ENCODE results near the gene PAAF1. TPM values are rescaled to one million over a fixed set of nuclear protein-coding genes. Genes with fewer than 3 reads are reported as not detected.

PAAF1 gene, protein sequence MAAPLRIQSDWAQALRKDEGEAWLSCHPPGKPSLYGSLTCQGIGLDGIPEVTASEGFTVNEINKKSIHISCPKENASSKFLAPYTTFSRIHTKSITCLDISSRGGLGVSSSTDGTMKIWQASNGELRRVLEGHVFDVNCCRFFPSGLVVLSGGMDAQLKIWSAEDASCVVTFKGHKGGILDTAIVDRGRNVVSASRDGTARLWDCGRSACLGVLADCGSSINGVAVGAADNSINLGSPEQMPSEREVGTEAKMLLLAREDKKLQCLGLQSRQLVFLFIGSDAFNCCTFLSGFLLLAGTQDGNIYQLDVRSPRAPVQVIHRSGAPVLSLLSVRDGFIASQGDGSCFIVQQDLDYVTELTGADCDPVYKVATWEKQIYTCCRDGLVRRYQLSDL
- 13.2 and 16.2 TPM in 2 replicates for total RNA-seq (2014; rRNA removed; shearing (Covaris generic); ENCODE audit: low replicate concordance)

DNA sequence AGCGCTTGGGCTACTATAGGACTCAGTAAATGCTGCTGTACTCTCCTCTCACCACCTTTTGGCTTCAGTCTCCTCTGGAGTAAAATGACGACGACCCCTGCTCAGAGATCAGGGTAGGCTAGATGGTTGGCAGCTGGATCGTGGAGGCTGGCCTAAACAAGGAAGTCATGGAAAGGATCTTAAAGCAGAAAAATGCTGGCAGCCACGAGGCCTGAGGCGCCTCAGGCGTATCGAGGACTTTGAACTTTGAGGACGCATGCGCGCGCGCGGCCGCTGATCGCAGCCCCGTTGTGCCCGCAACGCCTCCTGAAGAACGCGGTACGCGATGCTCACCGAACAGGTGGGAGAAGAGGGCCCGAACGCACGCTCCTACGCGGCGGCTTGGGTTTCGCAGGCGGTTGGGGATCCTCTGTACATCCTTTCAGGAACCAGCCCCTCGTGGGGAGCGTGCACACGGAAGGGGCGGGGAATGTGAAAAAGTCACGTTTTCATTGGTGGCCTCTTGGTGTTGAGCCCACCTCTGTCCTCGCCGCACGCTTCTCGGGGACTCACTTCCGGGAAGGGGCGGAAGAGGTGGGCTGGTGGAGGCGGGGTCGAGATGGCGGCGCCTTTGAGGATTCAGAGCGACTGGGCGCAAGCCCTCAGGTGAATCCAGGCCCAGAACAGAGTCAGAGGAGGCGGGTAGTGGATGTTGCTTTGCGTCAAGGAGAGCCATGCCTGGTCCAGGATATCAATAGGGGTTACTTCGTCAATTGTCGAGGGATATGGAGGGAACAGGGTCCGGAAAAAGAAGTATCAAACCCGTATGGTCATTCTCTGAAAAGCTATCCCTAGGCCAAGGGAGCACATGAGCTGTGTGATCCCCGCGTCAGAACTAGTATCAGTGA lies at the start of gene PAAF1, which contains the start of gene COA4:
Gene PAAF1, plus strand, starts transcription at position 576 of the 887 bp plus-strand sequence. Its CDS starts 23 bp downstream, at position 599.
Gene COA4, minus strand, starts transcription at position 423 of the 887 bp plus-strand sequence. CDS start 3,468 bp downstream, outside the sequence.
- peak; percentile 96 for DNase-seq (ENCODE audit: low read depth)
- in situ Hi-C loops (cut with HindIII; ENCODE audit: low pct_unique_long_range_greater_than_20kb, low sequenced_read_pairs), result no loop called here

DNA sequence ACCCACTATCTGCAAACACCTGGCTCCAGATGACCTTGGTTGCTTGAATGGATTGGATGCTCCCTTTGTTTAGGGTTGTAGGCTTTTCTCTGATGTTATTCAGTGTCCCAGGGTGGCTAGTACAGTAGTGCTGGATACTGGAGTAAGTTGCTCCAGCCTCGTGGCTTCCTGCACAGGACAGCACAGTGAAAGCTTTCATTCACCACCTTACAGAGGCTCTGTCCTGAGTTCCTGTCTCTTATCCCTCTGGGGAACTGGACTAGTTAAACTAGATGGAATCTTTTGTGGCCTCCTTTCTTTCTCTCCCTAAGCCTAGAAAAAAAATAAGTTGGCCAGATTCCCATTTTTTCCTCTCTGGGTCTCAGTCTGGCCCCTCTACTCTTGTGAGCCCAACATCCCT lies 46.5 kb upstream of the PAAF1 start:
- DNase-seq (ENCODE audit: low read depth), result no peak
- in situ Hi-C loops (cut with HindIII; ENCODE audit: low pct_unique_long_range_greater_than_20kb, low sequenced_read_pairs), result no loop called here

DNA sequence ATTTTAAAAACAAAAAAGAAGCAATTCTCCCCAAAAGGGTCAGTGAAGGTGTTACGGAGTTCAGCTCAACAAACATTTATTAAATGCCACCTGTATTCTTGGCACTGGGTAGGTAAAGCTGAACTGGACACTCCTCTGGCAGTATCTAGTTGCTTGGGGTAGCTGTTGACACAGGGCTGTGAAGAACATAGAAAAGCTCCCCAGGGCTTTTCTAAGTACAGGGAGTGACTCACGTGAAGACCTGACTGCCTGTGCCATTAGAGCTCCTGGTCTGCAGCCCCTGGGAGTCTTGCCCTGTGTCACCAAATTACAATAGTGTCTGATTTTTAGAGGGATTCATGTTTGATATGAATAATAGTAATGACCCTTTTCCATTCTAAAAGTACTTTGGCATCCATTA lies 43.7 kb upstream of the PAAF1 start:
- in situ Hi-C loops (cut with HindIII; ENCODE audit: low pct_unique_long_range_greater_than_20kb, low sequenced_read_pairs), result no loop called here
- DNase-seq (ENCODE audit: low read depth), result no peak

DNA sequence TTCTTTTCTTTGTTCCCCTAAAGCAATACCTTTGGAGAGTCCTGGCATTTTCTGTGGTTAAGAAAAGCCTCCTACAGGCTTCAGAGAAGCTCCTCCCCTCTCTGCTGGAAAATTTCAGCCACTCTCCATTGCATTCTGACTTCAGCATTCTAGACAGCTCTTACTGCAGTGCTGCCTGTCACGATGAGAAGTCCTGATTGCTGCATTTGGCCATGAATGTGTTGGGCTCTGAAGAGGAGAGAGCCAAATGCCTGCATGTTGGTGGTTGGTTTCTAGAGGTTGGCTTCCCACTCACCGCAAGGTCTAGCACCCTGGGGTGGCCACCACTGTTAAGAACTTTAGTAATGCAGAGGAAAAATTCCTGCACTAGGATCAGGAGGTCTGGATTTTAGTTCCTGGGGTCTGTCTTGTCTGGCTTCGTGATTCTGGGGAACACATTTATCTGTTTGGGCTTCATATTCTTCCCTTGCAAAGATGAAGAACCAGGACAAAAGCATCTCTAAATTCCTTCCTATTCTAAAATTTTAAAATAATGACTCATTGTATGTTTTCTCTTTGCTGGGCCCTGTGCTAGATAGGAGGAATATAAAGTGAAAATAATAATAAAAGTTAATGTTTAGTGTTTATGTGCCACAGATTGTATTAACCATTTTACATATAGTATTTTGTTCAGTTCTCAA lies 38.2 kb upstream of the PAAF1 start:
- DNase-seq (ENCODE audit: low read depth), result peak; percentile 12
- in situ Hi-C loops (cut with HindIII; ENCODE audit: low pct_unique_long_range_greater_than_20kb, low sequenced_read_pairs), result no loop called here

GRCh38 chr11:73839123-73839457 lies 37.7 kb upstream of the PAAF1 start:
- DNase-seq (ENCODE audit: low read depth), result no peak
- in situ Hi-C loops (cut with HindIII; ENCODE audit: low pct_unique_long_range_greater_than_20kb, low sequenced_read_pairs), result no loop called here

DNA sequence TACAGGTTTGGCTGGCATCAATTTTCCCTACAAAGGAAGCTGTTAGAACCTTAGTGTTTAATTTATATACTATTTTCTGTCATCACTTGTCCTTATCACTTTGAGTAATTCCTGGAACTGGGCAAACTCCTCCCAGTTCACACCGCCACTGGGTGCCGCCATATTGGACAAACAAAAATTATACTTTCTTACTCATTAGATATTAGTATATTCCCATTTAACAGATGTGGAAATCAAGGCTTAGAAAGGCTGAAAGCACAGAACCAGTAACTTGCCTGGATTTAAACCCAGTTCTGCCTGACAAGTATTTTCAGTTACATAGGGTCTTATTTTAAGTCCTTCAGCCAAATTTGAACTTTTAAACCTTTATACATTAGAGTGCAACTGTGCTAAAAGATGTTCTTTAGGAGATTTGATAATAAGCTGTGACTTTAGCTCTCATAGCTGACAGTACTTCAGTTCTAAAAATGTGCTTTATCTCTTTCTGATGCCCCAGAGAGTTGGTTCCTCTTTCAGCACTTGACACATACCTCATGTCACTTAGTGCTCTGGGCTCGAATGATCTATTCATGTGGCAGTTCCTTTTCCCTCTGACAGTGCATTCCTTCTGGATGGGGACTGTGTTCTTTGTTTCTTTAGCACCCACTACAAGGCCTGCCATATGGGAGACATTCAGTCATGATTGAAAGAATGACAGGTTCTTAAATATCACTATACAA lies 25.6 kb upstream of the PAAF1 start:
- in situ Hi-C loops (cut with HindIII; ENCODE audit: low pct_unique_long_range_greater_than_20kb, low sequenced_read_pairs), result no loop called here
- DNase-seq (ENCODE audit: low read depth), result no peak

DNA sequence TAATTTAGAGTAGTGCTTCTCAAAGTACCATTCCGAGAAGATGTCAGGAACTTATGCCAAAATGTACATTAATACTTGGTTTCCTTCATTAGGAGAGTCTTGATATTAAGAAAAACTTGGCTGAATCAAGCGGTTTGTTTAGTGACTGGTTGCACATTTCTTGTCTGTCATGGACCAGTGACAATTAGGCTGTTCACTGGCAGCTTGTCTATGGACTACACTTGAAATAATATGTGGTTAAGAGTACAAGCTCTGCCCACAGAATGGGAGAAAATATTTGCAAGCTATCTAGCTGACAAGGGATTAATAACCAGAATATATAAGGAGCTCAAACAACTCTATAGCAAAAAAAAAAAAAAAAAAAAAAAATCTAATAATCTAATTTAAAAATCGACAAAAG lies 24.8 kb upstream of the PAAF1 start:
- no peak for DNase-seq (ENCODE audit: low read depth)
- in situ Hi-C loops (cut with HindIII; ENCODE audit: low pct_unique_long_range_greater_than_20kb, low sequenced_read_pairs), result no loop called here

- in situ Hi-C loops (cut with HindIII; ENCODE audit: low pct_unique_long_range_greater_than_20kb, low sequenced_read_pairs), result no loop called here
- no peak for DNase-seq (ENCODE audit: low read depth)
Observed at GRCh38 chr11:73854680-73855079, 22.1 kb upstream of the PAAF1 start.

DNA sequence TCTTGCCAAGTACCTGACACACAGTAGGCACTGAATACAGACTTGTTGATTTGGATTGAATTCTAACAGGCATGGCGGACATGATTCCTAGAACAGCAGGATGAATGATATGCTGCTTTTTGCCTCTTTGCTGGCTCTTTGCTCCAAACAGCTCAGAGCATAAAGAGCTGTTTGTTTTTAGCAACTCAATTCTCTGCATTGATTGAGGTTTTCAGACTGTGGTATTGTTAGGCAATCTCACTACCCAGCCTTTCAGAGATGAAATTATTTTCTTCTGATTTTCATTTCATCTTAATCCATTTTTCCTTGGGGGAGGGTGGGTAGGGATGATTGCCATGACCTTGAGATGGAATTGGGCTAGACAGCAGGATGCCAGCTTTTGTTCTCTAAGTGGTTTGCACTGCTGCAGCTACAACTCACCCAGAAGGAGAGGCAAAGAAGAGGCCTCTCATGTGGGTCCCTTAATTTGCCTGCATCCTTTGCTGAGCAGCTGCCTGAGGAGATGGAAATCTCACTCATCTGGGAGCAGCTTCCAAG lies 20.7 kb upstream of the PAAF1 start:
- in situ Hi-C loops (cut with HindIII; ENCODE audit: low pct_unique_long_range_greater_than_20kb, low sequenced_read_pairs), result no loop called here
- DNase-seq (ENCODE audit: low read depth), result no peak

GRCh38 chr11:73859671-73860070 lies 17.1 kb upstream of the PAAF1 start:
- in situ Hi-C loops (cut with HindIII; ENCODE audit: low pct_unique_long_range_greater_than_20kb, low sequenced_read_pairs), result no loop called here
- no peak for DNase-seq (ENCODE audit: low read depth)

DNA sequence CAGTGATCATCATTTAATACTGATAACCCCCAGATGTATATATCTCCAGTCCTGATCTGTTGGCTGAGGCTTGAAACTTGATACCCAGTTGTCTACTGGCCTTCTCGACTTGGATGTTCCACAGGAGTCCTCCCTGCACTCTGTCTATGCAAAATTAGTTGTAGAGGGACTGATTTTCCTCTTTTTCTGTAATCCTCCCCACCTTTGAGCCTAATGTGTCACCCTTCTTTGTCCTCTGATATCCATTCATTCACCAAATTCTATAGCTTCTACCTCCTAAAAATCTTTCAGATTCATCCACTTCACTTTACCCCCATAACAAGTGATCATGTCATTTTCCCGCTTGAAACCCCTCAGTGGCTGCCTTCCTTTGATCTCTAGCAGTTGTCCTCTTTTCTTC lies 16.6 kb upstream of the PAAF1 start:
- in situ Hi-C loops (cut with HindIII; ENCODE audit: low pct_unique_long_range_greater_than_20kb, low sequenced_read_pairs), result no loop called here
- DNase-seq (ENCODE audit: low read depth), result no peak

DNA sequence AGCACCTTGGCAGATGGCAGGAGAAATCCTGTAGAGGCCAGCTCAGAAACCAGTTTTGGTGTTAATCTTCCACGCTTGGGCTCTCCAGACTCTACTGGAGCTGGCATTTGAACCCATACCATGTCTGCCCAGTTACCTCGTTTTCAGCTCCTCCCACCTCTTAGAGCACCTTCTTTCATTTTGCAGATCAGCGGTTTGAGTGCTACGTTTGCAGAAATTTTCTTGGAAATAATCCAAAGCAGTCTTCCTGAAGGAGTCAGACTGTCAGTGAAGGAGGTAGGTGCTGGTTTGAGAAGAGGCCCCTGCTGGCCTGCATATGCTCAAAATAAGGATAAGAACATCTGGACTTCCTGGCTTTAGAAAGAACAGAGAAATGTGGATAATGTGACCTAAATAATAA lies 13.8 kb upstream of the PAAF1 start:
- in situ Hi-C loops (cut with HindIII; ENCODE audit: low pct_unique_long_range_greater_than_20kb, low sequenced_read_pairs), result no loop called here
- no peak for DNase-seq (ENCODE audit: low read depth)

DNA sequence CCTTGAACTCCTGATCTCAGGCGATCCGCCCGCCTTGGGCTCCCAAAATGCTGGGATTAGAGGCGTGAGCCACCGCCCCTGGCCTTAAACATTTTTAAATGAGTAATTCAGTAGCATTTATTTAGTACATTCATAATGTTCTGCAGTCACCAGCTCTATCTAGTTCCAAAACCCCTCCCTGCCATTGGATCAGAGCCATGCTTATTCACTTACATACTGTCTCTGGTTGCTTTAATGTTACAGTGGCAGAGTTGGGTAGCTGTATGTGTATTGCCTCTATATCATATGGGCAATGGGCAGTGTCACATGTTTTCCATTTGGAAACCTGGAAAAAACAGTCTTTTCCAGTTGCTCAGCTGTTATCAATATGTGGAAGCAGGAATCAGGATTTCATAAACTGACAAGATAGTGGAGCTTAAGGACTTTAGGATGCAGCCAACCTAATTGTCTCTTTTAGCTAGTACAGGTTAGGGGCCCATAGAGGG lies 10.7 kb upstream of the PAAF1 start:
- no peak for DNase-seq (ENCODE audit: low read depth)
- in situ Hi-C loops (cut with HindIII; ENCODE audit: low pct_unique_long_range_greater_than_20kb, low sequenced_read_pairs), result no loop called here

GRCh38 chr11:73866586-73866996 lies 10.2 kb upstream of the PAAF1 start:
- in situ Hi-C loops (cut with HindIII; ENCODE audit: low pct_unique_long_range_greater_than_20kb, low sequenced_read_pairs), result no loop called here
- DNase-seq (ENCODE audit: low read depth), result peak; percentile 77

DNA sequence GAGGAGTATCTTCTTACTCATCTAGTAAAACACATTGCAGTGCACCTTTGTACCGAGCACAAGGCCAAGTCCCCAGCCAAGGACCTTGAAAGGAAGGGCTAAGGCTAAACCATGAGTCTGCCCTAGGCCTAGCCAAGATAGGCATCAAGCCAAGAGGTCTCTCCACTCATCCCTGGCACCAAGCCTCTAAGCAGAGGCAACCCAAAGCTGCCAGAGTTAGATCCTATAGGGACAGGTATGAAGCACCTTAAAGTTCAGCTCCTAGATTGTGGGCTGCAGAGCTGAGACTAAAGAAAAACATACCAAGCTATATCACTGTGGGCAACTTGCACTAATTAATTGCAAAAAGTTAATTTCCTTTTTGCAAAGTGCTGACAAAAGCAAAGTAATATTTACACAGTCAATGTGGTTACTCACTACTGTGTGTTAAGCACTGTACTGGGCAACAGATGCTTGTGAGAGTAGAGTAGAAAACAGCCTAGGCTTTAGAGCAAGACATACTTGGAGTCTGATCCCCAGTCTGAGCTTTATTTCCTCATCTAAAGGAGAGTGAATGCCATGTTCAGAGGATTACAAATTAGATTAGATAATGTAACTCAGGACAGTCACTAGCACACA lies 7.4 kb upstream of the PAAF1 start:
- DNase-seq (ENCODE audit: low read depth), result no peak
- in situ Hi-C loops (cut with HindIII; ENCODE audit: low pct_unique_long_range_greater_than_20kb, low sequenced_read_pairs), result no loop called here

DNA sequence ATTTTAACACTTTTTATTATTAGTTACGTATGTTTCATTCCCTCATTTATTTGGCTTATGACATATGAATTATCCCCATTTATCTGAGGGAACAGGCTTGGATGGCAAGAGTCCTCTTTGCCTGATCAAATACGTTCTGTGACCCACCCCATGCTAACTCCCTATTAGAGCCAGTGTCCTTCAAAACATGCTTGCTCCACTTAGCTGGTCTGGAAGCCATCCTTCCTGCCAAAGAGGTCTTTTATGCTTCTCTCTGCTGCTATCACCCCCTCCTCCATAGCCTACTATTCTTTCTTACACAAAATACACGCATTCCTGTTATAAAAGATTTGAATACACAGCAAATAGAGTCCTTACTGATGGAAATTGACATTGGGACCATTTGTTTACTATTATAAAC lies 6.5 kb upstream of the PAAF1 start:
- in situ Hi-C loops (cut with HindIII; ENCODE audit: low pct_unique_long_range_greater_than_20kb, low sequenced_read_pairs), result no loop called here
- no peak for DNase-seq (ENCODE audit: low read depth)

DNA sequence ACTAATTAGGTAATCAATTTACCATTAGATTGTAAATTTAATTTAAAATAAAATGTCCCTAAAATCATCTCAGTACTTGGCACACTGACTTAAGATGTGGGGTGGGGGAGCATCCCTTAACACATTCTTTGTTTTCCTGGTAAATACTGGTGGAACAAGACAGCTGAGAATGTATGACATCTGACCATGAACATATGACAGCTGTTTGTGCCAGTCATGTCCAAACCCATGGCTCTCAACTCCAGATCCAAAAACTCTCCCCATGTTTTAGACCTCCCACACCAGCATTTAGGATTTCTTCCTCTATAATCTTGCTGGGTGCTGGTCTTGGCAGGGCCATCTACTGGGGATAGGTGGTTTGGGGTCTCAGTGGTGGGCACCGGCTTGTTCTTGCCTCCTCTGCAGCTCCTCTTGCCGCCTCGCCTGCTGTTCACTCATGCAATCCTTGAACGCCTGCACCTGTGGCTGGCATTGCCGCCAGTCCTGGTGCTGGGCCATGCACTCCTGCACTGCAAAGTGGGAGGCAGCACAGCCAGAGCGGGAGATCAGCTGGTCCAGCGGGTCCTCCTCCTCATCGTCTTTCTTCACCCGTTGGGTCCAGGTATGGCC lies 3.9 kb upstream of the PAAF1 start:
- DNase-seq (ENCODE audit: low read depth), result no peak
- in situ Hi-C loops (cut with HindIII; ENCODE audit: low pct_unique_long_range_greater_than_20kb, low sequenced_read_pairs), result no loop called here
